Measurements from ENCODE around the gene HS6ST2. TPM values are rescaled to one million over a fixed set of nuclear protein-coding genes. Genes with fewer than 3 reads are reported as not detected.
A peak's percentile ranks its signal among the peaks of the same experiment; 100 is the strongest.

Gene HS6ST2
- total RNA-seq, 1 donor from 2014 or later: 0.30 TPM

- intact Hi-C loops (cut with micrococcal nuclease): loop anchor here (1.0 kb wide), 1 partner anchor 38 kb away; no protein-coding TSS in a partner anchor
- no peaks in the 10 kb centered on the region for H3K27me3 Mint-ChIP-seq (ENCODE audit: low read depth)
These were observed 220.7 kb downstream of the HS6ST2 start for GRCh38 chrX:132737743-132738142.

GRCh38 chrX:132732236-132732635 lies 226.2 kb downstream of the HS6ST2 start:
- H3K27ac Mint-ChIP-seq: no peak overlapping the region
- no peaks in the 10 kb centered on the region for H3K4me1 Mint-ChIP-seq (ENCODE audit: low read depth)
- H3K9me3 Mint-ChIP-seq: no peaks in the 10 kb centered on the region
- DNase-seq (ENCODE audit: low spot score): no peak
- intact Hi-C loops (cut with micrococcal nuclease): no loop called here
- H3K4me3 Mint-ChIP-seq (ENCODE audit: low read depth): no peak overlapping the region
- H3K27me3 Mint-ChIP-seq (ENCODE audit: low read depth): no peaks in the 10 kb centered on the region
- no peaks in the 10 kb centered on the region for H3K36me3 Mint-ChIP-seq (ENCODE audit: low read depth)

More at GRCh38 chrX:132737743-132738142, 220.7 kb downstream of the HS6ST2 start:
- peaks cover 20% of the 10 kb centered on the region for H3K4me1 Mint-ChIP-seq (ENCODE audit: low read depth)
- no peaks in the 10 kb centered on the region for H3K36me3 Mint-ChIP-seq (ENCODE audit: low read depth)
- no peaks in the 10 kb centered on the region for H3K9me3 Mint-ChIP-seq
- H3K27ac Mint-ChIP-seq: no peak overlapping the region
- DNase-seq (ENCODE audit: low spot score): peak; percentile 8
- H3K4me3 Mint-ChIP-seq (ENCODE audit: low read depth): no peak overlapping the region

- no peaks in the 10 kb centered on the region for H3K27me3 Mint-ChIP-seq (ENCODE audit: low read depth)
- no peak overlapping the region for H3K4me3 Mint-ChIP-seq (ENCODE audit: low read depth)
- intact Hi-C loops (cut with micrococcal nuclease): no loop called here
- no peaks in the 10 kb centered on the region for H3K36me3 Mint-ChIP-seq (ENCODE audit: low read depth)
- no peak overlapping the region for H3K27ac Mint-ChIP-seq
- H3K9me3 Mint-ChIP-seq: no peaks in the 10 kb centered on the region
- no peak for DNase-seq (ENCODE audit: low spot score)
- H3K4me1 Mint-ChIP-seq (ENCODE audit: low read depth): no peaks in the 10 kb centered on the region
These were observed 227.7 kb downstream of the HS6ST2 start for GRCh38 chrX:132730726-132731125.

DNA sequence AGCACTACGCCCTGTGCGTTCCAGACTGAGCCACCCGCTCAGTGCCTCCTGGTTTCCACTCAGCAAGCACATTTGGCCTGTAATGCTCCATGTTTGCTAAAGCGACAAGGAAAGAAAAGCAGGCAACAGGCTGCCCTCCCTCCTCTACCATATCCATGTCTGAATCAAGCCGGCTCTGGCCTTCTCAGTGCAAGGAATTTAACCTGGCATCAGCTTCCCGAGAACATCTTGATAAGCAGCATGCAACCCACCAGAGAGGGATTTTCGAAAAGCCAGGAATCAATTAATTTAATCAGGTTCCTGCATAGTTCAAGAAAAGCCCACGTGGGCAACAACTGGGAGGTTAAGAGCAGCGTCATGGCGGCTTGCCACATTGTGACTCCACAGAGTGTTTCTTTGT lies 228.2 kb downstream of the HS6ST2 start:
- Mint-ChIP-seq H3K4me1 (ENCODE audit: low read depth) (no peaks in the 10 kb centered on the region), H3K27me3 (ENCODE audit: low read depth) (no peaks in the 10 kb centered on the region), H3K4me3 (ENCODE audit: low read depth) (no peak overlapping the region), H3K9me3 (no peaks in the 10 kb centered on the region), H3K36me3 (ENCODE audit: low read depth) (no peaks in the 10 kb centered on the region), H3K27ac (no peak overlapping the region)
- DNase-seq (ENCODE audit: low spot score): no peak
- intact Hi-C loops (cut with micrococcal nuclease): no loop called here

GRCh38 chrX:132728296-132728695 lies 230.1 kb downstream of the HS6ST2 start:
- H3K9me3 Mint-ChIP-seq: no peaks in the 10 kb centered on the region
- no peaks in the 10 kb centered on the region for H3K36me3 Mint-ChIP-seq (ENCODE audit: low read depth)
- intact Hi-C loops (cut with micrococcal nuclease): no loop called here
- no peak overlapping the region for H3K27ac Mint-ChIP-seq
- H3K27me3 Mint-ChIP-seq (ENCODE audit: low read depth): no peaks in the 10 kb centered on the region
- no peak for DNase-seq (ENCODE audit: low spot score)
- no peaks in the 10 kb centered on the region for H3K4me1 Mint-ChIP-seq (ENCODE audit: low read depth)
- no peak overlapping the region for H3K4me3 Mint-ChIP-seq (ENCODE audit: low read depth)

- intact Hi-C loops (cut with micrococcal nuclease): no loop called here
- Mint-ChIP-seq H3K9me3 (no peaks in the 10 kb centered on the region), H3K4me3 (ENCODE audit: low read depth) (no peak overlapping the region), H3K36me3 (ENCODE audit: low read depth) (no peaks in the 10 kb centered on the region), H3K27me3 (ENCODE audit: low read depth) (peaks cover 4% of the 10 kb centered on the region), H3K4me1 (ENCODE audit: low read depth) (no peaks in the 10 kb centered on the region), H3K27ac (no peak overlapping the region)
- no peak for DNase-seq (ENCODE audit: low spot score)
These were observed 239.9 kb downstream of the HS6ST2 start for GRCh38 chrX:132718431-132718958.

DNA sequence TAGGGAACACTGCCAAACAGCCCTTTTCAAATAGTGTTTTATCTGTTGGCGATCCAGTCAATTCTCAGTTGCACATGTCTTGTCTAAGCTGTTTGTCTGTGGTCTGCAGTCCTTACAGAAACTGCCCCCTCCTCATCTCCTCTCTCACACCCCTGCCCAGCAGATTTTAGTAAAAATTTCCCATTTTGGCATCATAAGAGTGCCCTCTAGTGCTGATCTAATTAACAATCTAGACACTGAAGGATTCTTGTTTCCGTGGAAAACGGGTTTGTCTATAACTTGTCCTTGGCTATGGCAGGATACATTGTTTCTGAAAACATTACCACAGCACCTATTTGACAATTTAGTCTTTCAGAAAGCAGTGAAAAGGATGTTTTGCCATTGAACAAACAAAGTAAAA lies 242.4 kb downstream of the HS6ST2 start:
- H3K9me3 Mint-ChIP-seq: no peaks in the 10 kb centered on the region
- DNase-seq (ENCODE audit: low spot score): no peak
- H3K27ac Mint-ChIP-seq: no peak overlapping the region
- no peak overlapping the region for H3K4me3 Mint-ChIP-seq (ENCODE audit: low read depth)
- intact Hi-C loops (cut with micrococcal nuclease): no loop called here
- peaks cover 2% of the 10 kb centered on the region for H3K27me3 Mint-ChIP-seq (ENCODE audit: low read depth)
- H3K36me3 Mint-ChIP-seq (ENCODE audit: low read depth): no peaks in the 10 kb centered on the region
- H3K4me1 Mint-ChIP-seq (ENCODE audit: low read depth): no peaks in the 10 kb centered on the region

DNA sequence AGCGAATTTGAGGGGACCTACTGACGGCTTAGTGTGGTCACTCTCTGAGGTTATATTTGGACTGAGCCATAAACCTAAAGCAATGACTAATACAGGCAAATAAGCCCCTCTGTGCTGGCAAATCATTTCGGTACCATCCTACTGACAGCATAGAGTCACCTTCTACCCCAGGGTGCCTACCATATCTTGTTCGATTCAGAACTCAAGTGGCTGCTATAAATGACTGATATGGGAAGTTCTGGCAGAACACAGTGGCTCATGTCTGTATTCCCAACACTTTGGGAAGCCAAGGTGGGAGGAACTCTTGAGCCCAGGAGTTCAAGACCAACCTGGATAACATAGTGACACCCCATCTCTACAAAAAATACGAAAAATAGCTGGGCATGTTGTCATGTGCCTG lies 243.5 kb downstream of the HS6ST2 start:
- H3K36me3 Mint-ChIP-seq (ENCODE audit: low read depth): no peaks in the 10 kb centered on the region
- no peak for DNase-seq (ENCODE audit: low spot score)
- H3K9me3 Mint-ChIP-seq: no peaks in the 10 kb centered on the region
- H3K4me3 Mint-ChIP-seq (ENCODE audit: low read depth): no peak overlapping the region
- H3K27ac Mint-ChIP-seq: no peak overlapping the region
- H3K4me1 Mint-ChIP-seq (ENCODE audit: low read depth): no peaks in the 10 kb centered on the region
- H3K27me3 Mint-ChIP-seq (ENCODE audit: low read depth): no peaks in the 10 kb centered on the region
- intact Hi-C loops (cut with micrococcal nuclease): no loop called here

GRCh38 chrX:132712350-132712749 lies 246.1 kb downstream of the HS6ST2 start:
- Mint-ChIP-seq H3K27ac (no peak overlapping the region), H3K4me1 (ENCODE audit: low read depth) (no peaks in the 10 kb centered on the region), H3K36me3 (ENCODE audit: low read depth) (no peaks in the 10 kb centered on the region), H3K4me3 (ENCODE audit: low read depth) (no peak overlapping the region), H3K9me3 (no peaks in the 10 kb centered on the region), H3K27me3 (ENCODE audit: low read depth) (no peaks in the 10 kb centered on the region)
- intact Hi-C loops (cut with micrococcal nuclease): no loop called here
- no peak for DNase-seq (ENCODE audit: low spot score)

DNA sequence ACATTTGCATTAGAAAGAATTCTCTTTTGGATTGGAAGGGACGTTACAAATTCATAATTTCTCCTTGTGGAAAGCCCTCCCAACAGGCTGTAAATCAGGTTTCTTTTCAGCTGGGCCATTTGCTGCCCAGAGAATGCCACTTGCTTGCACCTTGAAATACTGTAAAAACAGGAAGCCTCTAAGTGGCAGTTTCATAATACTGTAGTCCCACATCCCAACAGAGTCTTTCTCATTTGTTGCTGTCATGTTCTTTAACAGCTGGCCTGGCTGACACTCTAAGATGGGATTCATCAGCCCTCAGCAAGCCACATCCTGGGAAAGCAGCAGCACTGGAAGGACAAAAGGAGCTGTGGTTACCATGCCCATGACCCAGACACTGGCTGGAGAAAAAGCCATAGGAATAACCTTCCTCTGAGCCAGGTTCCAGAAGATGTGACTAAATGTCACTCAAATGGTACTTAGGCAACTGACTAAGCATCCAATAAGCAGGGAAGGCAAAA lies 247.7 kb downstream of the HS6ST2 start:
- Mint-ChIP-seq H3K36me3 (ENCODE audit: low read depth) (no peaks in the 10 kb centered on the region), H3K27ac (no peak overlapping the region), H3K4me3 (ENCODE audit: low read depth) (no peak overlapping the region), H3K4me1 (ENCODE audit: low read depth) (no peaks in the 10 kb centered on the region), H3K27me3 (ENCODE audit: low read depth) (no peaks in the 10 kb centered on the region), H3K9me3 (no peaks in the 10 kb centered on the region)
- intact Hi-C loops (cut with micrococcal nuclease): no loop called here
- no peak for DNase-seq (ENCODE audit: low spot score)

GRCh38 chrX:132708529-132708928 lies 249.9 kb downstream of the HS6ST2 start:
- intact Hi-C loops (cut with micrococcal nuclease): no loop called here
- Mint-ChIP-seq H3K36me3 (ENCODE audit: low read depth) (no peaks in the 10 kb centered on the region), H3K27me3 (ENCODE audit: low read depth) (no peaks in the 10 kb centered on the region), H3K4me1 (ENCODE audit: low read depth) (no peaks in the 10 kb centered on the region), H3K27ac (no peak overlapping the region), H3K9me3 (no peaks in the 10 kb centered on the region), H3K4me3 (ENCODE audit: low read depth) (no peak overlapping the region)
- no peak for DNase-seq (ENCODE audit: low spot score)

DNA sequence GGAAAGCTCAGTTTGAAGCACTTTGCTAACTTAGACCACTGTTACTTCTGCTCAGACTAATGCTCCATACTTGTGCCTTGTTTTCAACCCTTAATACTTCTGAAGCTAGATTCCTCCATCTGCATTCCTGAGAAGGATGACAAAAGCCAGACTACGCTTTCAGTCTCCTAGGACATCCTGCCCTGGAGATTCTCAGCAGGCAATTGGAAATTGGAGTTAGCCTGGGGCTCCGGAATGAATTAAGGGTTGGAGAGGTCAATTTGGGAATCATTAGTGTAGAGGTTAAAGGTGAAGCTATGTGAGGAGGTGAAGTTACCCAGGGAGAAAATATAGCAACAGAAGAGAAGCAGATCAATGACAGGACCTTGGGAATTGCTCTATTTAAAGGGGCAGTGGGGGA lies 253.7 kb downstream of the HS6ST2 start:
- Mint-ChIP-seq H3K36me3 (ENCODE audit: low read depth) (no peaks in the 10 kb centered on the region), H3K4me1 (ENCODE audit: low read depth) (no peaks in the 10 kb centered on the region), H3K9me3 (no peaks in the 10 kb centered on the region), H3K27ac (no peak overlapping the region), H3K4me3 (ENCODE audit: low read depth) (no peak overlapping the region), H3K27me3 (ENCODE audit: low read depth) (no peaks in the 10 kb centered on the region)
- no peak for DNase-seq (ENCODE audit: low spot score)
- intact Hi-C loops (cut with micrococcal nuclease): no loop called here

DNA sequence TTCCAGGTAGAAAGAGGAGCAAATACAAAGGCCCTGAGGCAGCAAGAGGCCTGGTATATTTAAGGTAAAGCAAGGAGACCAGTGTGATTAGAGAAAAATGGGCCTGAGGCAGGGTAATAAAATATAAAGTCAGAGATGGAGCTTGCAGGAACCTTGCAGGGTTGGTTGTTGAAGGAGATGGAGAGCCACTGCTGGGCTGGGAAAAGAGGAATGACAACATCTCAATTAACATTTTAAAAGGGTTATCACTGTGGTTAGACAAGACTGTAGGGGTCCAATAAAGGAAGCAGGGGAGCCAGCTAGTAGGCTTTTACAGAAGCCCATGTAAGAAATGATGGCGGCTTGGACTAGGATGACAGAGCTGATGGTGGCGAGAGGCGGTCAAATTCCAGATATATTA lies 264.0 kb downstream of the HS6ST2 start:
- peaks cover 5% of the 10 kb centered on the region for H3K27me3 Mint-ChIP-seq (ENCODE audit: low read depth)
- intact Hi-C loops (cut with micrococcal nuclease): no loop called here
- DNase-seq (ENCODE audit: low spot score): no peak
- no peaks in the 10 kb centered on the region for H3K36me3 Mint-ChIP-seq (ENCODE audit: low read depth)
- H3K9me3 Mint-ChIP-seq: no peaks in the 10 kb centered on the region
- H3K27ac Mint-ChIP-seq: no peak overlapping the region
- no peaks in the 10 kb centered on the region for H3K4me1 Mint-ChIP-seq (ENCODE audit: low read depth)
- H3K4me3 Mint-ChIP-seq (ENCODE audit: low read depth): no peak overlapping the region

DNA sequence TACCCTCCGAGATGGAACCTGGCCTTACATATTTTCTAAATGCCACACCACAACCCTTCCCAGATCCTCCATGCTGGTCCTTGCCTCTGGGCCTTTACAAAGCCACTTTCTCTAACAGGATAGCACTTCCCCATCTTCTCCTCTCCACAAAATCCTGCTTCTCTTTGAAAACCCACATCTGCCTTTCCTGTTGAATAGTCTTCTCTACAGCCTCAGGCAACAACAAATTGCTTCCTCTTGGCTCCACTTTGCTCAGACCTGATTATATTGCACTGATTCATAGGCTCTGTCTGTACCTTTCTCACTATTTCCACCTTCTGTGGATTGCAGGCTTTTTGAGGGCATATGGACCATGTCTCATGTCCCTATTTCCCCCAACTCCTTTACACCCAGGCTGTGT lies 265.9 kb downstream of the HS6ST2 start:
- no peaks in the 10 kb centered on the region for H3K36me3 Mint-ChIP-seq (ENCODE audit: low read depth)
- intact Hi-C loops (cut with micrococcal nuclease): no loop called here
- no peak overlapping the region for H3K27ac Mint-ChIP-seq

More for the DNA sequence above, 265.9 kb downstream of the HS6ST2 start:
- no peaks in the 10 kb centered on the region for H3K4me1 Mint-ChIP-seq (ENCODE audit: low read depth)
- H3K9me3 Mint-ChIP-seq: no peaks in the 10 kb centered on the region
- H3K27me3 Mint-ChIP-seq (ENCODE audit: low read depth): peaks cover 4% of the 10 kb centered on the region
- DNase-seq (ENCODE audit: low spot score): no peak
- H3K4me3 Mint-ChIP-seq (ENCODE audit: low read depth): no peak overlapping the region
